ENCODE results near the gene PLS1.
"Not testable (repeated sequence)": the region's sequence is repeated elsewhere in the genome, so short reads cannot be mapped to it uniquely, and the experiment has no call there.

The PLS1 gene

GRCh38 chr3:142596726-142597088 lies 514 bp downstream of the PLS1 start:
- no peak for DNase-seq

- DNase-seq: no peak
Measured at GRCh38 chr3:142597906-142598305, 1.7 kb downstream of the PLS1 start.

GRCh38 chr3:142601713-142602112 lies 5.5 kb downstream of the PLS1 start:
- DNase-seq: no peak

GRCh38 chr3:142602619-142603385 lies 6.6 kb downstream of the PLS1 start:
- no peak for DNase-seq

GRCh38 chr3:142603386-142603705 lies 7.2 kb downstream of the PLS1 start:
- DNase-seq: not testable (repeated sequence)

- DNase-seq: no peak
Measured at GRCh38 chr3:142604940-142605339, 8.7 kb downstream of the PLS1 start.

- no peak for DNase-seq
Measured at GRCh38 chr3:142608631-142609030, 12.4 kb downstream of the PLS1 start.

GRCh38 chr3:142609136-142609535 lies 12.9 kb downstream of the PLS1 start:
- DNase-seq: no peak

- no peak for DNase-seq
Measured at GRCh38 chr3:142611206-142611605, 15.0 kb downstream of the PLS1 start.

GRCh38 chr3:142613491-142613890 lies 17.3 kb downstream of the PLS1 start:
- DNase-seq: no peak

- peak; percentile 69 for DNase-seq
Measured at GRCh38 chr3:142614059-142614626, 17.9 kb downstream of the PLS1 start.

GRCh38 chr3:142615171-142615570 lies 19.0 kb downstream of the PLS1 start:
- DNase-seq: no peak

- DNase-seq: no peak
Measured at GRCh38 chr3:142618917-142619461, 22.8 kb downstream of the PLS1 start.

GRCh38 chr3:142622405-142622804 lies 26.2 kb downstream of the PLS1 start:
- no peak for DNase-seq

- DNase-seq: no peak
Measured at GRCh38 chr3:142623194-142623593, 27.0 kb downstream of the PLS1 start.

GRCh38 chr3:142624341-142625152 lies 28.4 kb downstream of the PLS1 start:
- no peak for DNase-seq

- DNase-seq: no peak
Measured at GRCh38 chr3:142625153-142625440, 28.9 kb downstream of the PLS1 start.

GRCh38 chr3:142626971-142627370 lies 30.8 kb downstream of the PLS1 start:
- no peak for DNase-seq

GRCh38 chr3:142628801-142629200 lies 32.6 kb downstream of the PLS1 start:
- DNase-seq: no peak

- no peak for DNase-seq
Measured at GRCh38 chr3:142633073-142633472, 36.9 kb downstream of the PLS1 start.

GRCh38 chr3:142636050-142636449 lies 39.9 kb downstream of the PLS1 start:
- DNase-seq: no peak

GRCh38 chr3:142636664-142637063 lies 40.5 kb downstream of the PLS1 start:
- DNase-seq: no peak

- no peak for DNase-seq
Measured at GRCh38 chr3:142638291-142638690, 42.1 kb downstream of the PLS1 start.

- DNase-seq: no peak
Measured at GRCh38 chr3:142641504-142641903, 45.3 kb downstream of the PLS1 start.

All from NCI-H2227 treated with DMSO at 0.1 percent for 48 hours (cell line).